Large intestine (tissue), 3 donors: ENCODE measurements around the gene FAF1. TPM values are rescaled to one million over a fixed set of nuclear protein-coding genes. Genes with fewer than 3 reads are reported as not detected.
A peak's percentile ranks its signal among the peaks of the same experiment; 100 is the strongest.
"Not testable (repeated sequence)": the region's sequence is repeated elsewhere in the genome, so short reads cannot be mapped to it uniquely, and the experiment has no call there.

Source experiments
- DNase-seq, 2 donors: peaks; one replicate each; pipeline versions ENCODE4 v3.0.0 to v3.0.0-alpha.2; 2013
- H3K27ac ChIP-seq: one replicate; pipeline ENCODE4 v1.5.1; 2013; ENCODE audit warnings: low read length
- H3K27me3 ChIP-seq: 2 replicates; pipeline ENCODE4 v1.6.1; 2013; ENCODE audit warnings: low read length; ENCODE audit not compliant: control insufficient read depth, insufficient read depth
- H3K36me3 ChIP-seq: 2 replicates; pipeline ENCODE4 v1.6.1; 2013; ENCODE audit warnings: low read length; ENCODE audit not compliant: control insufficient read depth, insufficient read depth
- H3K4me1 ChIP-seq: one replicate; pipeline ENCODE4 v1.6.1; 2013; ENCODE audit warnings: low read length; ENCODE audit not compliant: control insufficient read depth, insufficient read depth
- H3K4me3 ChIP-seq: one replicate; pipeline ENCODE4 v1.5.1; 2013; ENCODE audit warnings: low read length
- H3K9me3 ChIP-seq: one replicate; pipeline ENCODE4 v1.6.1; 2013; ENCODE audit warnings: mild to moderate bottlenecking, low read depth, low read length, moderate library complexity; ENCODE audit not compliant: control insufficient read depth
- WGBS: methylation state at CpG from one replicate; pipeline ENCODE4 v1.1.5; 2013; ENCODE audit warnings: low lambda C conversion rate; ENCODE audit not compliant: insufficient coverage; 5-methylcytosine and 5-hydroxymethylcytosine counted together
- polyA plus RNA-seq: library from polyadenylated mRNA; unstranded; fragments of 120-200 nt; gene quantifications from one replicate; pipeline ENCODE4 v1.2.1, GENCODE V29; 2013

The FAF1 gene
- polyA plus RNA-seq, 1 donor, result 47.1 TPM

DNA sequence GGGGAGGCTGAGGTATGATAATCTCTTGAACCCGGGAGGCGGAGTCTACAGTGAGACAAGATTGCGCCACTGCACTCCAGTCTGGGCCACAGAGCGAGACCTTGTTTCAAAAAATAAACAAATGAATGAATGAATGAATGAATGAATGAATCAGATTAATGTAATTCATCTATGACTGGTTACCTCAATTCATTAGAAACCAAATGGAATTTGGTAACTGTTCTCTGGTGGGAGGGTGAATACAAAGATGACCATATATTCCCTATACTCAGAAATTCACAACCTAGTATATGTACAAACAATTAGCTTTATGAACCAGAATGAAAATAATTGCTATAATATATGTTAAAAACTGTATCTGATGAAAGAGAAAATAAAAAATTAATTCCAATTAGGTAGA lies 80.9 kb downstream of the FAF1 start:
- WGBS, result no CpG with 5 or more reads among the region's 4 CpGs
- H3K27ac ChIP-seq, result no peak overlapping the region
- no peak for DNase-seq
- H3K27me3 ChIP-seq, result no peaks in the 10 kb centered on the region
- no peaks in the 10 kb centered on the region for H3K36me3 ChIP-seq
- H3K4me3 ChIP-seq, result no peak overlapping the region
- no peaks in the 10 kb centered on the region for H3K9me3 ChIP-seq
- no peaks in the 10 kb centered on the region for H3K4me1 ChIP-seq

DNA sequence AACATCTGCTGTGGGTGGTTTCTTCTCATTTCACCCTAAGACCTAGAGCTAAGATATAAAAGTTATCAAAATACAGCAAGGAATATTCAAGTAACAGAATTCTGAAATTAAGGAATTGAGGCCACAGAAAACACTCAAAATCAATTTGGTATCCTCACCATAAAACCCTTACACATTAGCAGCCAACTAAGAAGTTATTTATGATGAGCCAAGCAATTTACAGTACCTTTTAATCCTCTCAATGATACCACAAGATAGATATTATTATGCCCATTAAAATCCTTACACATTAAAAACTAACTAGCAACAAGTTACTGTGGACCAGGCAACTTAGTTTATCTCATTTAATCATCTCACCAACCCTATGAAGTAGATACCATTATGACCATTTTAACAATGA lies 81.6 kb downstream of the FAF1 start:
- H3K9me3 ChIP-seq, result no peaks in the 10 kb centered on the region
- DNase-seq, result no peak
- no peak overlapping the region for H3K27ac ChIP-seq
- no peaks in the 10 kb centered on the region for H3K27me3 ChIP-seq
- H3K4me3 ChIP-seq, result no peak overlapping the region
- no peaks in the 10 kb centered on the region for H3K4me1 ChIP-seq
- H3K36me3 ChIP-seq, result no peaks in the 10 kb centered on the region

DNA sequence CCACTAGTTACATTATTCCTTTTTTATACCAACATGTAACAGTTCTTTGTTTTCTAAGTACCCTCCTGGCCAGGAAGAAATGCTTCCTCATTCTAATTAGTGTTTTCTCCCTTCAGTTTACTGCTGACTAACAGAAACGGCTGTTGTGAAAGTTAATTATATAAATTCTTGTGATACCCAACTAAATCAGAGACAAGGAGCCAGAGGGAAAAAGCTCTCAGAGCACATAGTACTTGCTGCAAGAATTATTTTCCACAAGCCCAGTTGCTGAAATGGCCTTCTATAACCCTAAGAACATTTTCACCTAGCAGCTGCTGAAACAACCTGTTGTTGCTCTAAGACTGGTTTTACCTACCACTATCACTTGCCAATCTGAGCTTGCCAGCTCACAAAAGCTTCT lies 82.4 kb downstream of the FAF1 start:
- H3K9me3 ChIP-seq, result no peaks in the 10 kb centered on the region
- DNase-seq, result no peak
- 80% methylated on average over 1 of the region's 1 CpG for WGBS

DNA sequence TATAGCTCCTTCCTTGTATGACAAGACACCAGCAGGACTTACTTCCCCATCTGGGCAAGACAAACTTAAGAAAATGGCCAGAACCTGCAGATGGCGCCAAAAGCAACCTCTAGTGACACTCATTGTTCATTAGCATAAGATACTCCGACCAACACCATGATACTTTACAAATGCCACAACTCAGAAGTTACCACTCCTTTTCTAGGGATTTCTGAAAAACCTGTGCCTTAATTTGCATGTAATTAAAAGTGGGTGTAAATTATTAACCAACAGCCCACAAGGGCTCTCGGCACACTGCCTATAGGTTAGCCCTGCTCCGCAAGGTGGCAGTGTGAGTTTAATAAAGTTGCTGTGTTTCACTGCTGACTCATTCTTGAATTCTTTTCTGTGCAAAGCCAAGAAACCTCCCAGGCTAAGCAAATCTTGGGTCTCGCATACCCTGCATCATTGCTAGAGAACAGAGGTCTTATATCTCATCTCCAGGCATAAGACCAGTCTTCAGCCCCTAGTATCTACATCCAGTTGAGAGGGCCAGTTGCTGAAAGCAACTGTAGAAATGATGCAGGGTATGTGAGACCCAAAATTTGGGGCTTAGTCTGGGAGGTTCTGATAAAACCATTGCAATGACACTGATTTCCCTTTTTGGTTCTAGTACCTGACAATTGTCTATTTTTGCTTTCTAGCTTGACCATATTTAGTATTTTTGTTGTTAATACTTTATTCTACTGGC lies 86.4 kb downstream of the FAF1 start:
- Histone ChIP-seq H3K4me3 (no peak overlapping the region), H3K27me3 (no peaks in the 10 kb centered on the region), H3K27ac (no peak overlapping the region), H3K4me1 (no peaks in the 10 kb centered on the region), H3K9me3 (no peaks in the 10 kb centered on the region), H3K36me3 (no peaks in the 10 kb centered on the region)
- WGBS, result 100% methylated on average over 1 of the region's 5 CpGs
- peak in 1 of 2 donors; percentile 22 for DNase-seq

More for the DNA sequence above, 82.4 kb downstream of the FAF1 start:
- no peak overlapping the region for H3K4me3 ChIP-seq
- no peaks in the 10 kb centered on the region for H3K36me3 ChIP-seq
- no peaks in the 10 kb centered on the region for H3K27me3 ChIP-seq
- no peaks in the 10 kb centered on the region for H3K4me1 ChIP-seq
- H3K27ac ChIP-seq, result no peak overlapping the region

DNA sequence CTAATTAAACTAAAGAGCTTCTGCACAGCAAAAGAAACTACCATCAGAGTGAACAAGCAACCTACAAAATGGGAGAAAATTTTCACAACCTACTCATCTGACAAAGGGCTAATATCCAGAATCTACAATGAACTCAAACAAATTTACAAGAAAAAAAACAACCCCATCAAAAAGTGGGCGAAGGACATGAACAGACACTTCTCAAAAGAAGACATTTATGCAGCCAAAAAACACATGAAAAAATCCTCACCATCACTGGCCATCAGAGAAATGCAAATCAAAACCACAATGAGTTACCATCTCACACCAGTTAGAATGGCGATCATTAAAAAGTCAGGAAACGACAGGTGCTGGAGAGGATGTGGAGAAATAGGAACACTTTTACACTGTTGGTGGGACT lies 95.2 kb downstream of the FAF1 start:
- no CpG with 5 or more reads among the region's 3 CpGs for WGBS
- not testable (repeated sequence) for DNase-seq, H3K27me3 ChIP-seq, H3K36me3 ChIP-seq, H3K4me1 ChIP-seq, H3K9me3 ChIP-seq, H3K4me3 ChIP-seq, H3K27ac ChIP-seq

DNA sequence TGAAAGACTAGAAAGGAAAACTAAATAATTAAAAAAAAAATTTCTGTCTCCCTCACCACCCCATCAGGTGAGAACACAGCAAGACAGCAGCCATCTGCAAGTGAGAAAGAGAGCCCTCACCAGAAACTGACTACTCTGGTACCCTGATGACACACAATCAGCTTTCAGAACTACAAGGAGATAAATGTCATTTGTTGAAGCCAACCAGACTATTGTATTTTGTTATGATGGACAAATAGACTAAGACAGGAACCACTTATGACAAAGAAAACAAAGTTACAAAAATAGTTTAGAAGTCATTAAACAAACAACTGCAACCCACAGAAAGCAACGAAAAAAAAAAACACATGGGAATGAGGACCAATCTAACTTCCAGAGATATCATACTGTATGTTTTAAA lies 98.3 kb downstream of the FAF1 start:
- no peaks in the 10 kb centered on the region for H3K27me3 ChIP-seq
- 100% methylated on average over 1 of the region's 1 CpG for WGBS
- H3K27ac ChIP-seq, result no peak overlapping the region
- no peaks in the 10 kb centered on the region for H3K36me3 ChIP-seq
- no peak for DNase-seq
- H3K4me3 ChIP-seq, result no peak overlapping the region
- H3K4me1 ChIP-seq, result no peaks in the 10 kb centered on the region
- peaks cover 8% of the 10 kb centered on the region for H3K9me3 ChIP-seq

DNA sequence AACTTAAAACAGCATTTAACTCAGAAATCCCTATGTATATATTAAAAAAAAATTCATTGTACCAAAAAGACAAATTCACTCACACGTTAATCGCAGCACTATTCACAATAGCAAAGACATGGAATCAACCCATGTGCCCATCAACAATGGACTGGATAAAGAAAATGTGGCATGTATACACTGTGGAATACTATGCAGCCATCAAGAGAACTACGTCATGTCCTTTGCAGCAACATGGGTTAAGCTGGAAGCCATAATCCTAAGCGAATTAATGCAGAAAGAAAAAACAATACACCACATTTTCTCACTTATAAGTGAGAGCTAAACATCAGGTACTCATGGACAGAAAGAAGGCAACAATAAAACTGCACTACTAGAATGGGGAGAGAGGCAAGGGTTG lies 99.4 kb downstream of the FAF1 start:
- WGBS, result 100% methylated on average over 2 of the region's 4 CpGs
- H3K27ac ChIP-seq, result no peak overlapping the region
- no peaks in the 10 kb centered on the region for H3K4me1 ChIP-seq
- H3K9me3 ChIP-seq, result peaks cover 8% of the 10 kb centered on the region
- DNase-seq, result no peak
- no peak overlapping the region for H3K4me3 ChIP-seq
- no peaks in the 10 kb centered on the region for H3K36me3 ChIP-seq
- H3K27me3 ChIP-seq, result no peaks in the 10 kb centered on the region

DNA sequence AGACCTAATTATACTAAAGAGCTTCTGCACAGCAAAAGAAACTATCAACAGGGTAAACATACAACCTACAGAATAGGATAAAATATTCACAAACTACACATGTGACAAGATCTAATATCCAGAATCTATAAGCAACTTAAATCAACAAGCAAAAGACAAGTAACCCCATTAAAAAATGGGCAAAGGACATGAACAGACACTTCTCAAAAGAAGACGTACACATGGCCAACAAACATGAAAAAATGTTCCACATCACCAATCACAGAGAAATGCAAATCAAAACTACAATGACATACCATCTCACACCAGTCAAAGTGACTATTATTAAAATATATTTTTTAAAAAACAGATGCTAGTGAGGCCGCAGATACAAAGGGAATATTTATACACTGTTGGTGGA lies 99.8 kb downstream of the FAF1 start:
- WGBS, result 100% methylated on average over 1 of the region's 2 CpGs
- Histone ChIP-seq H3K27ac (no peak overlapping the region), H3K4me3 (no peak overlapping the region), H3K4me1 (no peaks in the 10 kb centered on the region), H3K27me3 (no peaks in the 10 kb centered on the region), H3K9me3 (peaks cover 8% of the 10 kb centered on the region), H3K36me3 (no peaks in the 10 kb centered on the region)
- no peak for DNase-seq

DNA sequence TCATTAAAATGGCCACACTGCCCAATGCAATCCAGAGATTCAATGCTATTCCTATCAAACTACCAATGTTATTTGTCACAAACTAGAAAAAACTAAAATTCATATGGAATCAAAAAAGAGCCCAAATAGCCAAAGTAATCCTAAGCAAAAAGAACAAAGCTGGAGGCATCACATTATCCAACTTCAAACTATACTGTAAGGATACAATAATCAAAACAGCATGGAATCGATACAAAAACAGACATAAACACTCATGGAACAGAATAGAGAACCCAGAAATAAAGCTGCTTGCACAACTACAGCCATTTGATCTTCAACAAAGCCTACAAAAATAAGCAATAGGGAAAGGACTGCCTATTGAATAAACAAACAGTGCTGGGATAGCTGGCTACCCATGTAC lies 100.4 kb downstream of the FAF1 start:
- DNase-seq, result no peak
- H3K27me3 ChIP-seq, result no peaks in the 10 kb centered on the region
- no peak overlapping the region for H3K27ac ChIP-seq
- H3K9me3 ChIP-seq, result peaks cover 8% of the 10 kb centered on the region
- no peak overlapping the region for H3K4me3 ChIP-seq
- no CpG with 5 or more reads among the region's 1 CpG for WGBS
- no peaks in the 10 kb centered on the region for H3K4me1 ChIP-seq
- H3K36me3 ChIP-seq, result no peaks in the 10 kb centered on the region

DNA sequence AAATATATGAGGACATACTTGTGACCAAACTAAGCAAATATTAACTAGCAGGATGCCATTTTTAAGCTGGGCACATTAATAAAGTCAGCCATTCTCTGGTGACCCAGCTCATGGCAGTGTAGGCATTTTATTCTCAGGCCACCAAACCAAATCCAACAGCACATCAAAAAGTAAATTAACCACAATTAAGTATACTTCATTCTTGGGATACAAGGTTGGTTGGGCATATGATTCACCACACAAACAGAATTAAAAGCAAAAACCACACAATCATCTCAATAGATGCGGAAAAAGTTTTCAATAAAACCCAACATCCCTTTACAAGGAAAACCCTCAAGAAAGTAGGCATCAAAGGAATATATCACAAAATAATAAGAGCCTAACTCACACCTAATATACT lies 101.3 kb downstream of the FAF1 start:
- WGBS, result no CpG with 5 or more reads among the region's 1 CpG
- Histone ChIP-seq H3K27me3 (no peaks in the 10 kb centered on the region), H3K36me3 (no peaks in the 10 kb centered on the region), H3K27ac (no peak overlapping the region), H3K4me1 (no peaks in the 10 kb centered on the region), H3K9me3 (peaks cover 8% of the 10 kb centered on the region), H3K4me3 (no peak overlapping the region)
- DNase-seq, result no peak

DNA sequence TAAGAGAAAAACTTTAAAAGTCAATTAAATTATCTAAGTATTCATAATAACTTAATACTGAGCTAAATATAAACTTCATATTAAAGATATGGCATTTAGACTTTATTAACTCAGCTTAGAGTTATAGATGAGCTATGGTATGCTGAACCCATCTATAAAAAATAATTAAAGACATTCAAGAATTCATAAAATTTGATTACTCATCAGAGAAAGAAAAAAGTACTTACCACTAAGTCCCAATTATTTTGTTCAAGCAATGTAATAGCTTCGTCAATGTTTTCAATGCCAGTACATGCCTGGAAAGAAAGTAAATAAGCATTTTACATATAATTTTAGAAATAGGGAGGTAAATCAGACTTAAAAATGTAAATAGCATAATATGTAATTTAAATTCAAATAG lies 102.4 kb downstream of the FAF1 start:
- H3K9me3 ChIP-seq, result peaks cover 7% of the 10 kb centered on the region
- no peaks in the 10 kb centered on the region for H3K36me3 ChIP-seq
- no peak overlapping the region for H3K27ac ChIP-seq
- no peak overlapping the region for H3K4me3 ChIP-seq
- no peaks in the 10 kb centered on the region for H3K4me1 ChIP-seq
- no CpG with 5 or more reads among the region's 1 CpG for WGBS
- no peaks in the 10 kb centered on the region for H3K27me3 ChIP-seq
- DNase-seq, result no peak
